K562 (cell line): ENCODE results near the gene CLIC1. TPM values are rescaled to one million over a fixed set of nuclear protein-coding genes. Genes with fewer than 3 reads are reported as not detected.

ENCODE experiments used
- ARID4B ChIP-seq: sonication (generic); formaldehyde crosslinking; IDR thresholded peaks from 2 replicates; pipeline ENCODE4 v1.8.0; 2022; ENCODE audit warnings: mild to moderate bottlenecking, missing genetic modification reagents
- CLOCK ChIP-seq: fragments of 250-450 bp; sonication (Bioruptor Pico); IDR thresholded peaks from 2 replicates; pipeline ENCODE4 v1.4.0; 2020; ENCODE audit warnings: mild to moderate bottlenecking, moderate library complexity, borderline replicate concordance
- ELF4 ChIP-seq: fragments of 450-650 bp; formaldehyde crosslinking; IDR thresholded peaks from 2 replicates; pipeline ENCODE4 v1.4.0; 2022; ENCODE audit warnings: missing genetic modification characterization
- HLTF ChIP-seq: fragments of 450-650 bp; IDR thresholded peaks from 2 replicates; pipeline ENCODE4 v1.6.1; 2016
- KDM2B ChIP-seq: fragments of 250-450 bp; sonication (Bioruptor Pico); IDR thresholded peaks from 2 replicates; pipeline ENCODE4 v1.8.0; 2021; ENCODE audit warnings: mild to moderate bottlenecking, moderate library complexity
- NFYB ChIP-seq: IDR thresholded peaks from 2 replicates; pipeline ENCODE4 v1.6.1; 2011; ENCODE audit warnings: mild to moderate bottlenecking, moderate library complexity; ENCODE audit not compliant: insufficient read length; ENCODE audit errors: extremely low read depth
- NR3C1 ChIP-seq: sonication (generic); formaldehyde crosslinking; IDR thresholded peaks from 2 replicates; pipeline ENCODE4 v1.8.1; 2022; ENCODE audit warnings: missing genetic modification reagents
- REST ChIP-seq, 2 experiments: fragments of 450-650 bp; formaldehyde crosslinking in 1 of 2; IDR thresholded peaks; 2 replicates each; pipeline versions ENCODE4 v1.4.0 to v1.6.1; 2014 to 2020; ENCODE audit warnings: mild to moderate bottlenecking in 2 of 2, borderline replicate concordance in 1 of 2, low read depth in 1 of 2
- YY1 ChIP-seq, 3 experiments: IDR thresholded peaks; 2 replicates each; pipeline ENCODE4 v1.6.1; 2011; ENCODE audit warnings: low read length in 2 of 3, mild to moderate bottlenecking in 2 of 3, moderate library complexity in 2 of 3, borderline replicate concordance in 1 of 3, control low read depth in 1 of 3, low read depth in 1 of 3; ENCODE audit not compliant: insufficient read depth in 3 of 3, insufficient replicate concordance in 2 of 3, control insufficient read depth in 1 of 3, insufficient read length in 1 of 3; ENCODE audit errors: extremely low read depth in 1 of 3
- ZNF134 ChIP-seq: fragments of 250-450 bp; sonication (Bioruptor Pico); conservative IDR thresholded peaks from 2 replicates; pipeline ENCODE4 v1.4.0; 2020
- polyA plus RNA-seq, 8 experiments: library from polyadenylated mRNA; depleted of rRNA in 4 of 8; stranded (reverse) in 5 of 8; unstranded in 3 of 8; fragments of >200 nt; fragmentation: Nextera tagmentation in 2 of 8; fragmentation: Illumina TruSeq in 1 of 8; extraction: Ambion mirVana in 2 of 8; extraction: Trizol in 1 of 8; gene quantifications; 2 replicates each; pipeline versions ENCODE4 v1.2.1 to v1.2.3, GENCODE V29; 2011 to 2014; ENCODE audit warnings: inconsistent platforms in 1 of 8, missing spikeins in 1 of 8
- total RNA-seq, 7 experiments: library from RNA; depleted of rRNA in 6 of 7; stranded (reverse); fragments of >200 nt in 6 of 7; fragmentation: Illumina TruSeq in 2 of 7; extraction: Trizol in 2 of 7; gene quantifications; 2 replicates each; pipeline versions ENCODE4 v1.2.1 to v1.2.3, GENCODE V29; 2011 to 2021; ENCODE audit warnings: low replicate concordance in 1 of 7

CLIC1 gene
- total and polyA plus RNA-seq, 9 of the 15 experiments (the other 6 are each of a cell fraction or from before 2014, with no cell fraction given) = 1,267 to 2,419 (median 1,808) TPM

GRCh38 chr6:31686483-31686882 is 49.8 kb downstream of the CLIC1 start (continued):
- no peak for TF ChIP-seq REST (IDR thresholded peaks at IDR 0.05; ENCODE audit: borderline replicate concordance)
- no peak for TF ChIP-seq REST (CRISPR knock-in tag; IDR thresholded peaks at IDR 0.05; ENCODE audit: low read depth)
- TF ChIP-seq KDM2B (CRISPR knock-in tag) = no peak
- TF ChIP-seq NR3C1 (CRISPR knock-in tag) = no peak
- TF ChIP-seq ZNF134 (CRISPR knock-in tag) = no peak
- TF ChIP-seq NFYB = no peak
- TF ChIP-seq CLOCK (CRISPR knock-in tag) = peak; percentile 10; the same call in 1 of the 2 replicates
- TF ChIP-seq ARID4B = no peak
- peak in 1 of 3 experiments; percentile 41 for TF ChIP-seq YY1 (IDR thresholded peaks at IDR 0.05; ENCODE audit: borderline replicate concordance in 1 of 3, control insufficient read depth in 1 of 3, extremely low read depth in 1 of 3, insufficient read depth in 3 of 3, insufficient read length in 1 of 3, insufficient replicate concordance in 2 of 3, low read depth in 1 of 3, low read length in 2 of 3)
- peak; percentile 70 for TF ChIP-seq HLTF
- peak; percentile 81; the same call in 1 of the 2 replicates for TF ChIP-seq ELF4 (CRISPR knock-in tag)
